A673 (cell line): ENCODE data around the gene CMTM3.

Experiments used
- EZH2 ChIP-seq: fragments of 200-600 bp; sonication (generic); IDR thresholded peaks from 2 replicates; pipeline ENCODE4 v1.6.1; 2017; ENCODE audit warnings: borderline replicate concordance, low read depth, mild to moderate bottlenecking, mixed read lengths, antibody characterized with exemption, low read length; ENCODE audit not compliant: poor library complexity, severe bottlenecking
- TF ChIP-seq, protein P1 (sequence below): fragments of 300-800, 200-600 bp; sonication (generic); conservative IDR thresholded peaks from 2 replicates; pipeline ENCODE4 v1.5.1; 2017; ENCODE audit warnings: low read depth, mild to moderate bottlenecking, antibody characterized with exemption, low read length, moderate library complexity, mixed read lengths

GRCh38 chr16:66605177-66605978 is 874 bp downstream of the CMTM3 start:
- TF ChIP-seq, protein P1, sequence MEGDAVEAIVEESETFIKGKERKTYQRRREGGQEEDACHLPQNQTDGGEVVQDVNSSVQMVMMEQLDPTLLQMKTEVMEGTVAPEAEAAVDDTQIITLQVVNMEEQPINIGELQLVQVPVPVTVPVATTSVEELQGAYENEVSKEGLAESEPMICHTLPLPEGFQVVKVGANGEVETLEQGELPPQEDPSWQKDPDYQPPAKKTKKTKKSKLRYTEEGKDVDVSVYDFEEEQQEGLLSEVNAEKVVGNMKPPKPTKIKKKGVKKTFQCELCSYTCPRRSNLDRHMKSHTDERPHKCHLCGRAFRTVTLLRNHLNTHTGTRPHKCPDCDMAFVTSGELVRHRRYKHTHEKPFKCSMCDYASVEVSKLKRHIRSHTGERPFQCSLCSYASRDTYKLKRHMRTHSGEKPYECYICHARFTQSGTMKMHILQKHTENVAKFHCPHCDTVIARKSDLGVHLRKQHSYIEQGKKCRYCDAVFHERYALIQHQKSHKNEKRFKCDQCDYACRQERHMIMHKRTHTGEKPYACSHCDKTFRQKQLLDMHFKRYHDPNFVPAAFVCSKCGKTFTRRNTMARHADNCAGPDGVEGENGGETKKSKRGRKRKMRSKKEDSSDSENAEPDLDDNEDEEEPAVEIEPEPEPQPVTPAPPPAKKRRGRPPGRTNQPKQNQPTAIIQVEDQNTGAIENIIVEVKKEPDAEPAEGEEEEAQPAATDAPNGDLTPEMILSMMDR = no peak
- TF ChIP-seq EZH2 = no peak
